PC-9 (cell line): ENCODE measurements around the gene GPER1. TPM values are rescaled to one million over a fixed set of nuclear protein-coding genes. Genes with fewer than 3 reads are reported as not detected.

Experiments
- BruUV-seq: library from RNA; stranded (reverse); fragments of 400-500 nt; replicated peaks from 2 replicates; lab custom pipeline; 2021; lab: Mats Ljungman, UMichigan
- CTCF ChIA-PET: fragments of 300-600 bp; sonication (Branson Sonifier 250); formaldehyde crosslinking; loops from one replicate; lab custom pipeline; 2022; ENCODE audit warnings: antibody characterized with exemption; lab: Charles Lee
- POLR2A ChIA-PET: fragments of 300-600 bp; sonication (Branson Sonifier 250); formaldehyde crosslinking; loops from one replicate; lab custom pipeline; 2022; ENCODE audit warnings: antibody characterized with exemption; ENCODE audit not compliant: unreplicated experiment; lab: Charles Lee
- DNase-seq, 2 experiments: peaks; one replicate each; pipeline versions ENCODE4 v3.0.0 to v3.0.0-alpha.2; 2015 to 2022; ENCODE audit warnings: mixed read lengths in 1 of 2
- H2AFZ ChIP-seq: fragments of 200-600 bp; sonication (generic); 2 replicates; pipeline ENCODE4 v1.8.1; 2017; ENCODE audit warnings: antibody characterized with exemption
- H3F3A ChIP-seq: fragments of 200-600 bp; sonication (generic); 2 replicates; pipeline ENCODE4 v1.8.1; 2017; ENCODE audit warnings: antibody characterized with exemption, mild to moderate bottlenecking, low read depth; ENCODE audit not compliant: insufficient read depth
- H3K27ac ChIP-seq: fragments of 200-600 bp; sonication (generic); 2 replicates; pipeline ENCODE4 v1.6.1; 2016; ENCODE audit warnings: mixed run types
- H3K27me3 ChIP-seq: fragments of 200-600 bp; sonication (generic); 2 replicates; pipeline ENCODE4 v1.6.1; 2016; ENCODE audit warnings: low read depth, mixed run types; ENCODE audit not compliant: insufficient read depth
- H3K36me3 ChIP-seq: fragments of 200-600 bp; sonication (generic); 2 replicates; pipeline ENCODE4 v1.6.1; 2016; ENCODE audit warnings: low read depth, mixed run types
- H3K4me1 ChIP-seq: fragments of 200-600 bp; sonication (generic); replicated peaks from 2 replicates; pipeline ENCODE4 v1.6.1; 2016; ENCODE audit warnings: mixed run types; ENCODE audit not compliant: insufficient read depth
- H3K4me2 ChIP-seq: fragments of 200-600 bp; sonication (generic); 2 replicates; pipeline ENCODE4 v1.6.1; 2017; ENCODE audit warnings: mixed run types
- H3K4me3 ChIP-seq: fragments of 200-600 bp; sonication (generic); 2 replicates; pipeline ENCODE4 v1.6.1; 2016; ENCODE audit warnings: mixed run types
- H3K79me2 ChIP-seq: fragments of 200-600 bp; sonication (generic); 2 replicates; pipeline ENCODE4 v1.6.1; 2017; ENCODE audit warnings: low read depth, mixed run types
- H3K9me2 ChIP-seq: fragments of 200-600 bp; sonication (generic); 2 replicates; pipeline ENCODE4 v1.8.1; 2017; ENCODE audit warnings: mild to moderate bottlenecking; ENCODE audit not compliant: insufficient read depth
- H3K9me3 ChIP-seq: fragments of 200-600 bp; sonication (generic); 2 replicates; pipeline ENCODE4 v1.8.1; 2016; ENCODE audit warnings: low read depth; ENCODE audit not compliant: insufficient read depth
- H4K20me1 ChIP-seq: fragments of 200-600 bp; sonication (generic); 2 replicates; pipeline ENCODE4 v1.8.1; 2017; ENCODE audit not compliant: insufficient read depth
- EZH2 ChIP-seq: fragments of 200-600 bp; sonication (generic); IDR thresholded peaks from 2 replicates; pipeline ENCODE4 v1.8.0; 2017; ENCODE audit warnings: antibody characterized with exemption, low read depth
- intact Hi-C: fragments of 100-400 bp; cut with micrococcal nuclease; formaldehyde crosslinking; loops from one replicate; pipeline ENCODE4 v1.10.0; 2022; ENCODE audit not compliant: unreplicated experiment
- total RNA-seq: library from RNA; stranded (reverse); gene quantifications from 2 replicates; pipeline ENCODE4 v1.2.3, GENCODE V29; 2021
- TF ChIP-seq, protein P1 (sequence below): fragments of 200-600 bp; sonication (generic); conservative IDR thresholded peaks from 2 replicates; pipeline ENCODE4 v1.6.1; 2017; ENCODE audit warnings: mixed run types, antibody characterized with exemption, mild to moderate bottlenecking, moderate library complexity

GPER1 gene
- total RNA-seq, 1 experiment from 2014 or later: 0.37 TPM

DNA sequence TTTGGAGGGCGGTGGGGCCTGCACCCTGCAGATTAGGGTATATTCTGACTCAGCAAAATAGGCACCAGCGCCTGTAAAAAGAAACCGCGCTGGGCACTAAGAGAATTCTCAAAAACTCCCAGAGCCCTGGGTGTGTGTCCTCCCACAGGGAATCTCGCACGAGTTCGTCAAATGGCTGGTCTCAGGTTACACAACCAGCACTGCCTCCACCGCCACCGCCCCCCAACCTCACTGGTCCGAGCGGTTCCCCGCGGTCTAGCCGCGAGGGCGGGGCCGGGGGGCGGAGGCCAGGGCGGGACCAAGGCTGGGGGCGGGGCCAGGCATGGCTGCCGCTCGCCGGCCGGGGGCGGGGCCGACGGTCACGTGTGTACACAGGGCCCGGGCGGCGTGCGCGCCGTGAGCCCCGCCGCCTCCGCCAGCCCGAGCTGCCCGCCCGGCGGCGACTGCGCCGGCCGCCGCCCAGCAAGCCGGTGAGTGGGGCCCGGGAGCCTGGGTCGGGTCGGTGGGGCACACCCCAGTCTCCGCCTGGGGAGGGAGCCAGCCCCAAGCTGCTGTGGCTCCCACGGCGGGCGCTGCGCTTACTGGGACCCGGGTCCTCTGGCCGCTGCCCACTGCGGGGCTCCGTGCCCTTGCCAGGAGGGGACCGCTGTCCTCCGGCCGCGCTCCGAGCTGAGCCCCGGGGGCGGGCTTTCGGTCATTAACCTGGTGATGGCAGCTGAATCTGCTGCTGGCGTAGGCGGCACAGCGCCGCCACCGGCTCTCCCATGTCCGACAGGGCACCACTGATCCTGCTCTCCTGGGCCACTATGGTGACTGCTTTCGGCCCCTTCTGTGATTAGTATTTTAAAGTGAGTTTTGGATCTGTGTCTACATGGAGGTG is 43.5 kb upstream of the GPER1 start, which contains the start of gene GPR146:
TSS of gene GPR146 (plus strand) at position 358 of the 880 bp plus-strand sequence. CDS start 12,970 bp downstream, outside the sequence.
- Histone ChIP-seq H3K4me3 (peak within 1 kb of the TSS; percentile 57), H3K4me2 (peak within 1 kb of the TSS; percentile 91), H3F3A (peaks cover 64% of the 10 kb centered on the region), H3K9me3 (no peaks in the 10 kb centered on the region), H3K36me3 (no peaks in the 10 kb centered on the region), H2AFZ (peak within 1 kb of the TSS; percentile 73), H3K27me3 (no peaks in the 10 kb centered on the region), H4K20me1 (peaks cover 39% of the 10 kb centered on the region), H3K27ac (peak within 1 kb of the TSS; percentile 89), H3K9me2 (no peaks in the 10 kb centered on the region), H3K4me1 (peaks cover 48% of the 10 kb centered on the region), H3K79me2 (peaks cover 35% of the 10 kb centered on the region)
- peak; percentile 94 to 100 for DNase-seq
- POLR2A ChIA-PET: interaction anchor here (0.6 to 1.0 kb wide), 2 partner anchors 114 to 116 kb away, joined by 3 read pairs; no protein-coding TSS in a partner anchor
- CTCF ChIA-PET: interaction anchor here (0.6 to 0.9 kb wide), 3 partner anchors 12 to 42 kb away, joined by 3 to 4 read pairs (median 4); no protein-coding TSS in a partner anchor
- TF ChIP-seq, protein P1, sequence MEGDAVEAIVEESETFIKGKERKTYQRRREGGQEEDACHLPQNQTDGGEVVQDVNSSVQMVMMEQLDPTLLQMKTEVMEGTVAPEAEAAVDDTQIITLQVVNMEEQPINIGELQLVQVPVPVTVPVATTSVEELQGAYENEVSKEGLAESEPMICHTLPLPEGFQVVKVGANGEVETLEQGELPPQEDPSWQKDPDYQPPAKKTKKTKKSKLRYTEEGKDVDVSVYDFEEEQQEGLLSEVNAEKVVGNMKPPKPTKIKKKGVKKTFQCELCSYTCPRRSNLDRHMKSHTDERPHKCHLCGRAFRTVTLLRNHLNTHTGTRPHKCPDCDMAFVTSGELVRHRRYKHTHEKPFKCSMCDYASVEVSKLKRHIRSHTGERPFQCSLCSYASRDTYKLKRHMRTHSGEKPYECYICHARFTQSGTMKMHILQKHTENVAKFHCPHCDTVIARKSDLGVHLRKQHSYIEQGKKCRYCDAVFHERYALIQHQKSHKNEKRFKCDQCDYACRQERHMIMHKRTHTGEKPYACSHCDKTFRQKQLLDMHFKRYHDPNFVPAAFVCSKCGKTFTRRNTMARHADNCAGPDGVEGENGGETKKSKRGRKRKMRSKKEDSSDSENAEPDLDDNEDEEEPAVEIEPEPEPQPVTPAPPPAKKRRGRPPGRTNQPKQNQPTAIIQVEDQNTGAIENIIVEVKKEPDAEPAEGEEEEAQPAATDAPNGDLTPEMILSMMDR: no peak
- no peak for TF ChIP-seq EZH2
- intact Hi-C loops: no loop called here
- no TSS peak for BruUV-seq

- CTCF ChIA-PET: interaction anchor here (0.6 to 0.9 kb wide), 3 partner anchors 11 to 41 kb away, joined by 3 to 4 read pairs (median 4); no protein-coding TSS in a partner anchor
- peaks cover 40% of the 10 kb centered on the region for H4K20me1 ChIP-seq
Observed at GRCh38 chr7:1045069-1046063, 42.5 kb upstream of the GPER1 start.

More at GRCh38 chr7:1045069-1046063, 42.5 kb upstream of the GPER1 start:
- Histone ChIP-seq H3K27ac (no peak overlapping the region), H3K9me2 (no peaks in the 10 kb centered on the region), H3K79me2 (peaks cover 35% of the 10 kb centered on the region), H2AFZ (no peak overlapping the region), H3K36me3 (no peaks in the 10 kb centered on the region), H3K9me3 (no peaks in the 10 kb centered on the region), H3K4me3 (peak overlapping the region; percentile 50; the same call in 1 of the 2 replicates), H3F3A (peaks cover 62% of the 10 kb centered on the region), H3K4me2 (peak overlapping the region; percentile 89), H3K27me3 (no peaks in the 10 kb centered on the region), H3K4me1 (peaks cover 48% of the 10 kb centered on the region)
- intact Hi-C loops: no loop called here
- POLR2A ChIA-PET: no interaction called here
- TSS peak; percentile 52 for BruUV-seq
- TF ChIP-seq, protein P1: no peak
- no peak for TF ChIP-seq EZH2
- DNase-seq: no peak
